PC-3 (cell line): Measurements from ENCODE around the gene ETV7.

ENCODE experiments used
- CTCF ChIP-seq: fragments of 300-600 bp; sonication (generic); conservative IDR thresholded peaks from 2 replicates; pipeline ENCODE4 v1.5.1; 2017; ENCODE audit warnings: antibody characterized with exemption, low read depth, mild to moderate bottlenecking, low read length
- EZH2 ChIP-seq: fragments of 300-600 bp; sonication (generic); IDR thresholded peaks from one replicate; pipeline ENCODE4 v1.6.1; 2017; ENCODE audit warnings: antibody characterized with exemption, mild to moderate bottlenecking, low read length; ENCODE audit not compliant: unreplicated experiment
- EZH2phosphoT487 ChIP-seq: fragments of 300-600 bp; sonication (generic); IDR thresholded peaks from 2 replicates; pipeline ENCODE4 v1.6.1; 2018; ENCODE audit warnings: mild to moderate bottlenecking, antibody characterized with exemption, low read length, borderline replicate concordance

DNA sequence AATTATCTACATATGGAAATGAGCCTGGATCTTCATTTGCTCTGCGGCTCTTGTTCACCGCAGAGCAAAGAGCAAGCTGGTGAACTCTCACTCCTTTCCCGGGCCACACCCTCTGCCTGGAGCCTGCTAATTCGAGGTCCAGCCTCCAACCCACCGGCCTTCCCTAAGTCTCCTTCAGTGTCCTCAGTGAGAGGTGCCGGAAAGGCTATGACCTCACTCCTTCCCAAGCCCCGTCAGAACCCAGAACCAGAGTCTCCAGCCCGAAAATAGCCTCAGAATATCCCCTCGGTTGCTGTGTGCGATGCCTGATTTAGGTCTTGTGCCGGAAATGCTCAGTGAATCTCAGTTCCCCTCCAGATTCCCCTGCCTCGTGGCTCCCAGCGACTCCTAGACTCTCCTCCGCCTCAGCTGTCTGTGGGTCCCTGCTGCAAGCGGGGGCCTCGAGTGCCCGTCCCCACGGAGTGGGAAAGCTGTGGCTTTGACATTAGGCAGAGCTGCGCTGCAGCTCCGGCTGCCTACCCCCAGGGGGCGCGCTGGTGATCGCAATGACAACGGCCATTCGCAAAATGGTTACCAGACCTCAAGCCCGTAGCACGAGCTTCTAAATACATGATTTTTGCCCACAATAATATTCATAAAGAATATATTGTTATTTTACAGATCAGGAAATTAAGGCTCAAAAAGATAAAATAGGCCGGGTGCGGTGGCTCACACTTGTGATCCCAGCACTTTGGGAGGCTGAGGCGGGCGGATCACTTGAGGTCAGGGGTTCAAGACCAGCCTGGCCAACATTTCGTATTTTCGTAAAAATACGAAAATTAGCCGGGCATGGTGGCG, 46.6 kb downstream of the ETV7 start:
- TF ChIP-seq EZH2 (no peak), CTCF (peak; percentile 95), EZH2phosphoT487 (no peak)
